ENCODE data around the gene RRM2. TPM values are rescaled to one million over a fixed set of nuclear protein-coding genes. Genes with fewer than 3 reads are reported as not detected.

RRM2 gene
- total RNA-seq, 1 experiment from 2014 or later = 129 TPM

- TF ChIP-seq FOXP4 (CRISPR knock-in tag; IDR thresholded peaks at IDR 0.05) (no peak), TEAD1 (CRISPR knock-in tag; IDR thresholded peaks at IDR 0.05) (no peak), ZBTB21 (CRISPR knock-in tag; IDR thresholded peaks at IDR 0.05; ENCODE audit: borderline replicate concordance) (no peak), SP1 (CRISPR knock-in tag; conservative IDR thresholded peaks at IDR 0.05) (no peak), NFATC4 (CRISPR knock-in tag; IDR thresholded peaks at IDR 0.05) (no peak), CDX4 (CRISPR knock-in tag; IDR thresholded peaks at IDR 0.05; ENCODE audit: borderline replicate concordance) (no peak), GRHL2 (CRISPR knock-in tag; IDR thresholded peaks at IDR 0.05; ENCODE audit: insufficient replicate concordance, severe bottlenecking) (no peak)
These were observed 37.1 kb downstream of the RRM2 start (continued) for GRCh38 chr2:10159581-10160131.

GRCh38 chr2:10160203-10160955 lies 37.8 kb downstream of the RRM2 start:
- DNase-seq (ENCODE audit: low spot score) = no peak
- H3K27me3 Mint-ChIP-seq (ENCODE audit: low read depth) = no peaks in the 10 kb centered on the region
- POLR2A ChIA-PET = interaction anchor here (1.0 kb wide), 1 partner anchor 28 kb away, joined by 3 read pairs; no protein-coding TSS in a partner anchor
- H3K4me1 Mint-ChIP-seq = 0 out of 2 replicates have a peak, but pooled peaks cover 3% of the 10 kb centered on the region
- CTCF ChIA-PET = interaction anchor here (0.6 to 2.9 kb wide), 7 partner anchors 9 to 274 kb away, joined by 3 to 14 read pairs (median 4); no protein-coding TSS in a partner anchor
- ATAC-seq = no peak
- H3K4me3 Mint-ChIP-seq = no peak overlapping the region
- no peak for TF ChIP-seq JUN (CRISPR knock-in tag; IDR thresholded peaks at IDR 0.05)
- TF ChIP-seq ESRRA (CRISPR knock-in tag; IDR thresholded peaks at IDR 0.05; ENCODE audit: borderline replicate concordance) = no peak
- no peak for TF ChIP-seq IRF2 (CRISPR knock-in tag; IDR thresholded peaks at IDR 0.05; ENCODE audit: borderline replicate concordance, low read depth)
- TF ChIP-seq ZBTB43 (CRISPR knock-in tag; IDR thresholded peaks at IDR 0.05) = no peak
- TF ChIP-seq SOX15 (CRISPR knock-in tag; IDR thresholded peaks at IDR 0.05) = no peak
- TF ChIP-seq NFYB (CRISPR knock-in tag; conservative IDR thresholded peaks at IDR 0.05; ENCODE audit: low read depth) = no peak
- no peak for TF ChIP-seq CREM (CRISPR knock-in tag; IDR thresholded peaks at IDR 0.05)
- no peak for TF ChIP-seq GRHL2 (CRISPR knock-in tag; IDR thresholded peaks at IDR 0.05; ENCODE audit: insufficient replicate concordance, severe bottlenecking)
- TF ChIP-seq ZNF423 (CRISPR knock-in tag; IDR thresholded peaks at IDR 0.05) = no peak
- no peak for TF ChIP-seq MYBL2 (CRISPR knock-in tag; IDR thresholded peaks at IDR 0.05)
- TF ChIP-seq ATF2 (CRISPR knock-in tag; IDR thresholded peaks at IDR 0.05; ENCODE audit: borderline replicate concordance, low read depth) = no peak
- TF ChIP-seq MAX (CRISPR knock-in tag; IDR thresholded peaks at IDR 0.05) = no peak
- no peak for TF ChIP-seq SP1 (CRISPR knock-in tag; conservative IDR thresholded peaks at IDR 0.05)
- no peak for TF ChIP-seq ZNF138 (CRISPR knock-in tag; conservative IDR thresholded peaks at IDR 0.05)
- TF ChIP-seq NR2C2 (CRISPR knock-in tag; IDR thresholded peaks at IDR 0.05) = no peak
- TF ChIP-seq ZNF263 (CRISPR knock-in tag; IDR thresholded peaks at IDR 0.05; ENCODE audit: low read depth) = no peak
- TF ChIP-seq TCF7 (CRISPR knock-in tag; IDR thresholded peaks at IDR 0.05; ENCODE audit: low read depth) = no peak
- H3K9me3 Mint-ChIP-seq = no peaks in the 10 kb centered on the region
- H3K27ac Mint-ChIP-seq = no peak overlapping the region
- no peaks in the 10 kb centered on the region for H3K36me3 Mint-ChIP-seq

All from WTC11 (cell line).